H1 (cell line): ENCODE data around the gene ERP29. TPM values are rescaled to one million over a fixed set of nuclear protein-coding genes. Genes with fewer than 3 reads are reported as not detected.

ENCODE experiments used
- BRCA1 ChIP-seq: IDR thresholded peaks from 2 replicates; pipeline ENCODE4 v1.6.1; 2012; ENCODE audit warnings: low read depth, low read length, improper control_type of control experiment
- CBX8 ChIP-seq: fragments of 300-800, 300-1000 bp; sonication (generic); IDR thresholded peaks from 2 replicates; pipeline ENCODE4 v1.7.1; 2016; ENCODE audit warnings: low read depth, low read length, borderline replicate concordance
- E2F6 ChIP-seq: IDR thresholded peaks from 2 replicates; pipeline ENCODE4 v1.6.1; 2012; ENCODE audit warnings: inconsistent platforms
- RAD21 ChIP-seq, 2 experiments: IDR thresholded peaks in 1 of 2; conservative IDR thresholded peaks in 1 of 2; 2 replicates each; pipeline ENCODE4 v1.6.1; 2011; ENCODE audit warnings: low read depth in 2 of 2, low read length in 2 of 2, improper control_type of control experiment in 1 of 2, inconsistent platforms in 1 of 2, mild to moderate bottlenecking in 1 of 2, moderate library complexity in 1 of 2
- RNF2 ChIP-seq: fragments of 200-900, 300-1000 bp; sonication (generic); IDR thresholded peaks from 2 replicates; pipeline ENCODE4 v1.7.1; 2016; ENCODE audit warnings: borderline replicate concordance, low read depth, mild to moderate bottlenecking, antibody characterized with exemption, low read length; ENCODE audit not compliant: poor library complexity, severe bottlenecking; ENCODE audit errors: missing control alignments
- polyA plus RNA-seq, 7 experiments: library from polyadenylated mRNA; depleted of rRNA in 3 of 7; stranded (reverse) in 5 of 7; unstranded in 2 of 7; fragments of >200 nt in 5 of 7; fragments of 200-250 nt in 2 of 7; gene quantifications; 1 replicate in 5 of 7; 2 replicates in 1 of 7; 4 replicates in 1 of 7; pipeline versions ENCODE4 v1.2.1 to v1.2.3, GENCODE V29; 2011 to 2013; ENCODE audit warnings: missing spikeins in 2 of 7, mixed read lengths in 2 of 7
- total RNA-seq: library from RNA; stranded (reverse); fragmentation: NEBNext Ultra II Directional; extraction: Animal tissue kit (Norgen Biotek cat#: 25700); gene quantifications from 2 replicates; pipeline ENCODE4 v1.2.1, GENCODE V29; 2021

ERP29 gene
- total and polyA plus RNA-seq, 2 of the 8 experiments (the other 6 are each of a cell fraction or from before 2014, with no cell fraction given), result 88.7 to 171 TPM

GRCh38 chr12:111976860-111977259 lies 36.4 kb upstream of the ERP29 start (continued):
- TF ChIP-seq BRCA1 (no peak), RAD21 (IDR thresholded peaks at IDR 0.05 in 1 of 2, conservative IDR thresholded peaks at IDR 0.05 in 1 of 2; ENCODE audit: low read depth in 2 of 2, low read length in 2 of 2) (no peak), E2F6 (no peak), RNF2 (no peak), CBX8 (no peak)
